Right cardiac atrium (tissue), 5 donors: Measurements from ENCODE around the gene KLC4. TPM values are rescaled to one million over a fixed set of nuclear protein-coding genes. Genes with fewer than 3 reads are reported as not detected.

Source experiments
- ATAC-seq, 2 donors: fragments of 200-7000 bp; cut with Tn5 transposase; one replicate each; pipeline versions ENCODE4 v1.8.0 to v1.9.1; 2020; ENCODE audit warnings: moderate library complexity in 2 of 2, mild to moderate bottlenecking in 1 of 2
- DNase-seq, 3 donors: peaks; one replicate each; pipeline ENCODE4 v3.0.0-alpha.2; 2020
- H3K27ac ChIP-seq: one replicate; pipeline ENCODE4 v1.5.1; 2013; ENCODE audit warnings: mild to moderate bottlenecking, low read length, control low read depth, moderate library complexity
- H3K27me3 ChIP-seq: one replicate; pipeline ENCODE4 v1.6.1; 2013; ENCODE audit not compliant: control insufficient read depth, insufficient read depth
- H3K4me1 ChIP-seq: one replicate; pipeline ENCODE4 v1.6.1; 2013; ENCODE audit warnings: low read length; ENCODE audit not compliant: control insufficient read depth, insufficient read depth
- H3K4me3 ChIP-seq: one replicate; pipeline ENCODE4 v1.5.1; 2013; ENCODE audit warnings: low read length, control low read depth
- H3K9me3 ChIP-seq: one replicate; pipeline ENCODE4 v1.6.1; 2013; ENCODE audit warnings: low read length; ENCODE audit not compliant: control insufficient read depth
- WGBS: extraction: QIAGEN DNeasy Blood & Tissue Kit; methylation state at CpG from one replicate; pipeline ENCODE4 v1.1.7; 2013; 5-methylcytosine and 5-hydroxymethylcytosine counted together
- intact Hi-C, 4 donors: fragments of 100-400 bp; cut with DNase I; formaldehyde crosslinking; loops; one replicate each; pipeline versions ENCODE4 v1.11.0 to v1.14.0; 2022 to 2023
- long read RNA-seq, 4 donors: library from polyadenylated mRNA; unstranded; transcript quantifications; one replicate each; pipeline ENCODE4 v2.0.0, GENCODE V29; 2020 to 2021
- polyA plus RNA-seq: library from polyadenylated mRNA; stranded (reverse); fragments of 200-250 nt; gene quantifications from one replicate; pipeline ENCODE4 v1.2.3, GENCODE V29; 2013
- total RNA-seq, 4 donors: library from RNA; stranded (reverse); fragmentation: NEBNext Ultra II Directional; extraction: Animal tissue kit (Norgen Biotek cat#: 25700); gene quantifications; one replicate each; pipeline ENCODE4 v1.2.1, GENCODE V29; 2021
- donor health status: healthy with polysubstance abuse.
- donor health status: DM: no; HTN: yes; CAD: no.
- donor health status: DM: no; HTN: no; CAD: no.
- donor health status: DM: no; HTN: yes; CAD: no; lungs with severe emphysema.
- donor health status: DM: yes; HTN: yes; CAD: no.

Gene KLC4
- total RNA-seq (10 to 100 TPM; 36.9 to 51.2 (median 40.1) TPM), polyA plus RNA-seq (32.4 TPM)
- long read RNA-seq, donor 1, transcript KLC4-202 (16 exons, 2,404 nt) = major isoform, 35 of 102 reads
- long read RNA-seq, donor 1, partial matches to known transcripts = 51 of 102 reads
- long read RNA-seq, donor 1, other reads (novel, unspliced or antisense) = 14 of 102 reads
- long read RNA-seq, donor 2, transcript KLC4-202 (16 exons, 2,404 nt) = major isoform, 11 of 46 reads
- long read RNA-seq, donor 2, partial matches to known transcripts = 16 of 46 reads
- long read RNA-seq, donor 2, other reads (novel, unspliced or antisense) = 13 of 46 reads
- long read RNA-seq, donor 3, transcript KLC4-202 (16 exons, 2,404 nt) = major isoform, 46 of 221 reads
- long read RNA-seq, donor 3, partial matches to known transcripts = 127 of 221 reads
- long read RNA-seq, donor 3, other reads (novel, unspliced or antisense) = 44 of 221 reads
- long read RNA-seq, donor 4, transcript KLC4-202 (16 exons, 2,404 nt) = major isoform, 14 of 26 reads
- long read RNA-seq, donor 4, partial matches to known transcripts = 6 of 26 reads
- long read RNA-seq, donor 4, other reads (novel, unspliced or antisense) = 4 of 26 reads

GRCh38 chr6:43059168-43060033 lies at the start of gene KLC4, which contains the start of gene MRPL2:
Gene KLC4, plus strand, starts transcription at chr6:43059631. Its CDS starts 1,705 bp downstream, at chr6:43061336.
Gene MRPL2, minus strand, starts transcription at chr6:43059434. Its CDS starts 53 bp downstream, at chr6:43059381.
- Histone ChIP-seq H3K4me1 (peaks cover 4% of the 10 kb centered on the region), H3K27me3 (no peaks in the 10 kb centered on the region), H3K9me3 (no peaks in the 10 kb centered on the region), H3K27ac (peak within 1 kb of the TSS; percentile 87), H3K4me3 (peak within 1 kb of the TSS; percentile 98)
- ATAC-seq = peak; percentile 97
- under 1% methylated on average over 64 of the region's 64 CpGs for WGBS
- intact Hi-C loops = no loop called here
- peak; percentile 97 to 98 (median 98) for DNase-seq

- Histone ChIP-seq H3K27me3 (no peaks in the 10 kb centered on the region), H3K4me3 (no peak overlapping the region), H3K27ac (no peak overlapping the region), H3K4me1 (peaks cover 3% of the 10 kb centered on the region), H3K9me3 (no peaks in the 10 kb centered on the region)
- intact Hi-C loops = loop anchor here in 2 of 4 donors (5.0 kb wide), 2 partner anchors 41 to 131 kb away; partner anchors contain the start of gene CUL7 (in 1 of the 2)
- WGBS = 76% methylated on average over 6 of the region's 6 CpGs
- DNase-seq = no peak
- ATAC-seq = no peak
Measured at GRCh38 chr6:43011207-43011606, 48.2 kb upstream of the KLC4 start.

- H3K27ac ChIP-seq = no peak overlapping the region
- no peak for ATAC-seq
- no peaks in the 10 kb centered on the region for H3K9me3 ChIP-seq
- no peaks in the 10 kb centered on the region for H3K27me3 ChIP-seq
- DNase-seq = no peak
- H3K4me1 ChIP-seq = peaks cover 3% of the 10 kb centered on the region
- intact Hi-C loops = loop anchor here in 2 of 4 donors (5.0 kb wide), 2 partner anchors 40 to 130 kb away; partner anchors contain the start of gene CUL7 (in 1 of the 2)
- 72% methylated on average over 6 of the region's 6 CpGs for WGBS
- H3K4me3 ChIP-seq = no peak overlapping the region
Measured at GRCh38 chr6:43012364-43012763, 47.1 kb upstream of the KLC4 start.

GRCh38 chr6:43013097-43013842 lies 46.2 kb upstream of the KLC4 start:
- no peak for DNase-seq
- intact Hi-C loops = loop anchor here in 2 of 4 donors (5.0 kb wide), 2 partner anchors 39 to 129 kb away; partner anchors contain the start of gene CUL7 (in 1 of the 2)
- peak in 1 of 2 donors; percentile 49 for ATAC-seq

GRCh38 chr6:43013843-43014433 lies 45.5 kb upstream of the KLC4 start, which contains the start of the genes KLHDC3 and MEA1:
Gene KLHDC3, plus strand, starts transcription at chr6:43014249. Its CDS starts 2,944 bp downstream, at chr6:43017193.
Gene MEA1, minus strand, starts transcription at chr6:43013946. Its CDS starts 133 bp downstream, at chr6:43013813.
- DNase-seq = peak; percentile 99
- Histone ChIP-seq H3K4me1 (peaks cover 3% of the 10 kb centered on the region), H3K27me3 (no peaks in the 10 kb centered on the region), H3K27ac (peak within 1 kb of the TSS; percentile 59), H3K9me3 (no peaks in the 10 kb centered on the region), H3K4me3 (peak within 1 kb of the TSS; percentile 78)
- WGBS = under 1% methylated on average over 51 of the region's 51 CpGs
- peak; percentile 96 to 97 for ATAC-seq
- intact Hi-C loops = loop anchor here in 2 of 4 donors (5.0 kb wide), 2 partner anchors 38 to 128 kb away; partner anchors contain the start of gene CUL7 (in 1 of the 2)

More at GRCh38 chr6:43013097-43013842, 46.2 kb upstream of the KLC4 start:
- Histone ChIP-seq H3K9me3 (no peaks in the 10 kb centered on the region), H3K27ac (peak overlapping the region; percentile 59), H3K4me1 (peaks cover 3% of the 10 kb centered on the region), H3K27me3 (no peaks in the 10 kb centered on the region), H3K4me3 (peak overlapping the region; percentile 78)
- 3% methylated on average over 25 of the region's 25 CpGs for WGBS

- intact Hi-C loops = loop anchor here in 2 of 4 donors (5.0 kb wide), 2 partner anchors 38 to 128 kb away; partner anchors contain the start of gene CUL7 (in 1 of the 2)
- peak overlapping the region; percentile 49 for H3K4me3 ChIP-seq
- H3K9me3 ChIP-seq = no peaks in the 10 kb centered on the region
- H3K27me3 ChIP-seq = no peaks in the 10 kb centered on the region
- peaks cover 3% of the 10 kb centered on the region for H3K4me1 ChIP-seq
- under 1% methylated on average over 7 of the region's 7 CpGs for WGBS
- no peak for DNase-seq
- H3K27ac ChIP-seq = peak overlapping the region; percentile 28
- ATAC-seq = no peak
Measured at GRCh38 chr6:43014434-43014909, 45.0 kb upstream of the KLC4 start.

GRCh38 chr6:43016176-43016942 lies 43.1 kb upstream of the KLC4 start:
- peak overlapping the region; percentile 46 for H3K27ac ChIP-seq
- WGBS = 63% methylated on average over 7 of the region's 7 CpGs
- H3K9me3 ChIP-seq = no peaks in the 10 kb centered on the region
- H3K4me3 ChIP-seq = no peak overlapping the region
- no peak for ATAC-seq
- DNase-seq = peak in 1 of 3 donors; percentile 25
- H3K27me3 ChIP-seq = no peaks in the 10 kb centered on the region
- intact Hi-C loops = loop anchor here in 1 of 4 donors (5.0 kb wide), 1 partner anchor 36 kb away; the partner anchor contains the start of gene CUL7
- H3K4me1 ChIP-seq = peaks cover 6% of the 10 kb centered on the region

GRCh38 chr6:43016943-43017334 lies 42.5 kb upstream of the KLC4 start:
- peaks cover 6% of the 10 kb centered on the region for H3K4me1 ChIP-seq
- H3K4me3 ChIP-seq = no peak overlapping the region
- H3K27ac ChIP-seq = peak overlapping the region; percentile 46
- no peaks in the 10 kb centered on the region for H3K27me3 ChIP-seq
- H3K9me3 ChIP-seq = no peaks in the 10 kb centered on the region
- intact Hi-C loops = loop anchor here in 1 of 4 donors (5.0 kb wide), 1 partner anchor 35 kb away; the partner anchor contains the start of gene CUL7
- DNase-seq (peak in 2 of 3 donors; percentile 71 to 72), ATAC-seq (no peak)
- WGBS = 69% methylated on average over 12 of the region's 12 CpGs

- 91% methylated on average over 2 of the region's 2 CpGs for WGBS
- DNase-seq (no peak), ATAC-seq (no peak)
- Histone ChIP-seq H3K4me3 (no peak overlapping the region), H3K27me3 (no peaks in the 10 kb centered on the region), H3K9me3 (no peaks in the 10 kb centered on the region), H3K4me1 (peaks cover 3% of the 10 kb centered on the region), H3K27ac (no peak overlapping the region)
- intact Hi-C loops = loop anchor here in 1 of 4 donors (5.0 kb wide), 1 partner anchor 33 kb away; the partner anchor contains the start of gene CUL7
Measured at GRCh38 chr6:43019152-43019551, 40.3 kb upstream of the KLC4 start.
